Endothelial cell of umbilical vein (primary cell): ENCODE measurements around the gene ITM2B. TPM values are rescaled to one million over a fixed set of nuclear protein-coding genes. Genes with fewer than 3 reads are reported as not detected.

ENCODE experiments used
- BruUV-seq: library from RNA; stranded (reverse); fragments of 400-500 nt; replicated peaks from 2 replicates; lab custom pipeline; 2021; lab: Mats Ljungman, UMichigan
- CTCF ChIA-PET: fragments of 300-600, 350-600 bp; sonication (Branson Sonifier 250); formaldehyde crosslinking; loops from one replicate; lab custom pipeline; 2021; ENCODE audit warnings: antibody characterized with exemption, inconsistent platforms; lab: Charles Lee
- POLR2A ChIA-PET: fragments of 300-600, 350-600 bp; sonication (Branson Sonifier 250); formaldehyde crosslinking; loops from one replicate; lab custom pipeline; 2021; ENCODE audit warnings: antibody characterized with exemption, inconsistent platforms; lab: Charles Lee
- DNase-seq: peaks from one replicate; pipeline ENCODE4 v3.0.0-alpha.2; 2011; ENCODE audit warnings: low read depth, low spot score
- FAIRE-seq: peaks from 2 replicates; lab custom pipeline; 2011; peaks lifted over from hg19 to GRCh38; lab: Jason Lieb, UNC
- H2AFZ ChIP-seq: 2 replicates; pipeline ENCODE4 v1.6.0; 2012; ENCODE audit warnings: low read depth, low read length, control low read depth, inconsistent platforms
- H3K27ac ChIP-seq: 2 replicates; pipeline ENCODE4 v1.5.1; 2011; ENCODE audit warnings: low read depth, mild to moderate bottlenecking, control low read depth, low read length, moderate library complexity; ENCODE audit not compliant: insufficient read depth
- H3K27me3 ChIP-seq, 2 experiments: 2 replicates each; pipeline versions ENCODE4 v1.6.0 to v1.6.1; 2011; ENCODE audit warnings: low read length in 2 of 2, mixed read lengths in 1 of 2; ENCODE audit not compliant: control insufficient read depth in 2 of 2, insufficient read depth in 2 of 2
- H3K36me3 ChIP-seq, 2 experiments: 2 replicates in 1 of 2; 3 replicates in 1 of 2; pipeline ENCODE4 v1.5.1; 2011; ENCODE audit warnings: low read length in 2 of 2, mild to moderate bottlenecking in 1 of 2, moderate library complexity in 1 of 2; ENCODE audit not compliant: control insufficient read depth in 2 of 2, insufficient read depth in 2 of 2; ENCODE audit errors: extremely low read depth in 1 of 2
- H3K4me1 ChIP-seq: 3 replicates; pipeline ENCODE4 v1.5.1; 2011; ENCODE audit warnings: mild to moderate bottlenecking, low read length; ENCODE audit not compliant: control insufficient read depth, insufficient read depth; ENCODE audit errors: extremely low read depth
- H3K4me2 ChIP-seq: 2 replicates; pipeline ENCODE4 v1.6.1; 2011; ENCODE audit warnings: low read length, control low read depth, mixed read lengths; ENCODE audit not compliant: insufficient read depth
- H3K4me3 ChIP-seq, 3 experiments: fragments of 200-600 bp in 1 of 3; sonication (generic), shearing (Covaris generic) in 1 of 3; replicated peaks in 1 of 3; 2 replicates each; pipeline ENCODE4 v1.5.1; 2011 to 2016; ENCODE audit warnings: control low read depth in 3 of 3, low read length in 3 of 3, mild to moderate bottlenecking in 2 of 3, inconsistent platforms in 1 of 3, low read depth in 1 of 3, moderate library complexity in 1 of 3; ENCODE audit not compliant: insufficient read depth in 1 of 3
- H3K79me2 ChIP-seq: 2 replicates; pipeline ENCODE4 v1.6.0; 2012; ENCODE audit warnings: low read length, inconsistent platforms; ENCODE audit not compliant: control insufficient read depth, insufficient read depth
- H3K9ac ChIP-seq: replicated peaks from 2 replicates; pipeline ENCODE3; 2011; ENCODE audit warnings: low read length, control low read depth; ENCODE audit not compliant: insufficient read depth; ENCODE audit errors: extremely low read depth
- H3K9me1 ChIP-seq: replicated peaks from 3 replicates; pipeline ENCODE4 v1.6.0; 2011; ENCODE audit warnings: mild to moderate bottlenecking, low read length; ENCODE audit not compliant: control insufficient read depth, insufficient read depth; ENCODE audit errors: extremely low read depth
- H3K9me3 ChIP-seq: replicated peaks from 2 replicates; pipeline ENCODE4 v1.5.1; 2012; ENCODE audit warnings: low read length, inconsistent platforms; ENCODE audit not compliant: control insufficient read depth, insufficient read depth
- H4K20me1 ChIP-seq: replicated peaks from 2 replicates; pipeline ENCODE3; 2011; ENCODE audit warnings: mild to moderate bottlenecking, low read length; ENCODE audit not compliant: control insufficient read depth, insufficient read depth; ENCODE audit errors: extremely low read depth
- EZH2 ChIP-seq: IDR thresholded peaks from 2 replicates; pipeline ENCODE4 v1.6.1; 2012; ENCODE audit warnings: borderline replicate concordance, low read depth, mild to moderate bottlenecking, moderate library complexity, low read length, inconsistent platforms; ENCODE audit not compliant: severe bottlenecking
- FOS ChIP-seq: IDR thresholded peaks from 2 replicates; pipeline ENCODE4 v1.6.1; 2011; ENCODE audit warnings: mild to moderate bottlenecking, low read length, moderate library complexity, borderline replicate concordance; ENCODE audit not compliant: insufficient read depth
- GATA2 ChIP-seq: IDR thresholded peaks from 2 replicates; pipeline ENCODE4 v1.7.0; 2011; ENCODE audit warnings: low read depth, mild to moderate bottlenecking, moderate library complexity, mixed read lengths, low read length; ENCODE audit not compliant: insufficient read length, insufficient read depth
- JUN ChIP-seq: IDR thresholded peaks from 2 replicates; pipeline ENCODE4 v1.6.1; 2011; ENCODE audit warnings: borderline replicate concordance, low read depth; ENCODE audit not compliant: insufficient read length, insufficient read depth
- MYC ChIP-seq: IDR thresholded peaks from one replicate; pipeline ENCODE4 v1.6.1; 2011; ENCODE audit warnings: mild to moderate bottlenecking, low read depth, low read length
- POLR2A ChIP-seq: IDR thresholded peaks from 2 replicates; pipeline ENCODE4 v1.6.1; 2012; ENCODE audit warnings: low read depth, mild to moderate bottlenecking, control low read depth, low read length
- POLR2AphosphoS5 ChIP-seq: IDR thresholded peaks from 2 replicates; pipeline ENCODE4 v1.6.1; 2012; ENCODE audit warnings: low read depth, mild to moderate bottlenecking, control low read depth, low read length, moderate library complexity; ENCODE audit not compliant: insufficient read depth
- dilution Hi-C: fragments of 300-500 bp; cut with MboI; formaldehyde crosslinking; loops from one replicate; pipeline ENCODE4 v1.15.0; 2019; ENCODE audit warnings: low sequenced_read_pairs; ENCODE audit not compliant: extremely low pct_ligation_motif_present
- intact Hi-C: fragments of 100-400 bp; cut with micrococcal nuclease; formaldehyde crosslinking; loops from one replicate; pipeline ENCODE4 v1.10.0; 2022
- polyA plus RNA-seq, 4 experiments: library from polyadenylated mRNA; depleted of rRNA in 3 of 4; stranded (reverse) in 3 of 4; unstranded in 1 of 4; fragments of >200 nt; gene quantifications; 2 replicates each; pipeline versions ENCODE4 v1.2.1 to v1.2.3, GENCODE V29; 2011 to 2012; ENCODE audit warnings: missing spikeins in 1 of 4
- total RNA-seq: library from RNA; stranded (reverse); gene quantifications from 2 replicates; pipeline ENCODE4 v1.2.3, GENCODE V29; 2021
- TF ChIP-seq, protein P1 (sequence below): IDR thresholded peaks from 2 replicates; pipeline ENCODE4 v1.6.1; 2011; ENCODE audit not compliant: insufficient read depth, insufficient read length
- TF ChIP-seq, protein P2 (sequence below), 2 donors: IDR thresholded peaks; 1 replicate in 1 of 2; 2 replicates in 1 of 2; pipeline ENCODE4 v1.5.1; 2011; ENCODE audit warnings: low read length in 2 of 2, mild to moderate bottlenecking in 2 of 2, moderate library complexity in 2 of 2, control low read depth in 1 of 2, inconsistent platforms in 1 of 2, low read depth in 1 of 2; ENCODE audit not compliant: insufficient read depth in 1 of 2; ENCODE audit errors: extremely low read depth in 1 of 2

Gene ITM2B
- total and polyA plus RNA-seq, 2 donors (not counting 3 experiments of a cell fraction or from before 2014, with no cell fraction given) = 150 to 271 TPM

DNA sequence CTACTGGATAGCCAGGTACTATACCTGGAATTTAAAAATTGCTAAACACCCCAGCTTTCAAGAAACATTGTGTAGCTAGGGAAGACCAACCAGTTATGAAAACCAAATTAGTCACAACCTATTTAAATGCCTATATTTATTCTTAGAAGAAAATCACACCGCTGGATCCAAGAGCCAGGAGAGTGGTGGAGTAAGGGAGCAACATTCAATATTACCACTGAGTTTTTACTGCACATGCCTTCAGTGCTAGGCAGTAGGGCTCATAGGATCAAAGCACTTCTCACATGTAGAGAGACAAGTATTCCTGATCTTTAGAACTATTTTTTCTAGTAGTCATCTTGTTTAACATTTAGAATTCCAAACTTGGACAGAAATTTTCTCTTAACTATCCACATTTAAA, 11.2 kb downstream of the ITM2B start:
- Histone ChIP-seq H2AFZ (no peak overlapping the region), H3K27ac (no peak overlapping the region), H3K4me1 (no peaks in the 10 kb centered on the region), H3K27me3 (no peaks in the 10 kb centered on the region), H3K9me1 (no peaks in the 10 kb centered on the region), H3K4me2 (no peak overlapping the region), H3K36me3 (peaks cover 2 to 5% of the 10 kb centered on the region in 2 experiments), H3K9ac (no peak overlapping the region), H3K4me3 (no peak overlapping the region), H4K20me1 (peaks cover 2% of the 10 kb centered on the region), H3K79me2 (peaks cover 28% of the 10 kb centered on the region), H3K9me3 (no peaks in the 10 kb centered on the region)
- ChIA-PET CTCF (no interaction called here), POLR2A (no interaction called here)
- dilution Hi-C loops = no loop called here
- intact Hi-C loops = no loop called here
- TF ChIP-seq, protein P1, sequence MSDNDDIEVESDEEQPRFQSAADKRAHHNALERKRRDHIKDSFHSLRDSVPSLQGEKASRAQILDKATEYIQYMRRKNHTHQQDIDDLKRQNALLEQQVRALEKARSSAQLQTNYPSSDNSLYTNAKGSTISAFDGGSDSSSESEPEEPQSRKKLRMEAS = no peak
- TF ChIP-seq GATA2 = no peak
- no peak for TF ChIP-seq JUN
- TF ChIP-seq MYC = no peak
- TF ChIP-seq POLR2AphosphoS5 = no peak
- no peak for TF ChIP-seq EZH2
- no peak for TF ChIP-seq POLR2A
- TF ChIP-seq, protein P2, sequence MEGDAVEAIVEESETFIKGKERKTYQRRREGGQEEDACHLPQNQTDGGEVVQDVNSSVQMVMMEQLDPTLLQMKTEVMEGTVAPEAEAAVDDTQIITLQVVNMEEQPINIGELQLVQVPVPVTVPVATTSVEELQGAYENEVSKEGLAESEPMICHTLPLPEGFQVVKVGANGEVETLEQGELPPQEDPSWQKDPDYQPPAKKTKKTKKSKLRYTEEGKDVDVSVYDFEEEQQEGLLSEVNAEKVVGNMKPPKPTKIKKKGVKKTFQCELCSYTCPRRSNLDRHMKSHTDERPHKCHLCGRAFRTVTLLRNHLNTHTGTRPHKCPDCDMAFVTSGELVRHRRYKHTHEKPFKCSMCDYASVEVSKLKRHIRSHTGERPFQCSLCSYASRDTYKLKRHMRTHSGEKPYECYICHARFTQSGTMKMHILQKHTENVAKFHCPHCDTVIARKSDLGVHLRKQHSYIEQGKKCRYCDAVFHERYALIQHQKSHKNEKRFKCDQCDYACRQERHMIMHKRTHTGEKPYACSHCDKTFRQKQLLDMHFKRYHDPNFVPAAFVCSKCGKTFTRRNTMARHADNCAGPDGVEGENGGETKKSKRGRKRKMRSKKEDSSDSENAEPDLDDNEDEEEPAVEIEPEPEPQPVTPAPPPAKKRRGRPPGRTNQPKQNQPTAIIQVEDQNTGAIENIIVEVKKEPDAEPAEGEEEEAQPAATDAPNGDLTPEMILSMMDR (IDR thresholded peaks at IDR 0.05; ENCODE audit: extremely low read depth in 1 of 2, insufficient read depth in 1 of 2, low read depth in 1 of 2, low read length in 2 of 2) = no peak
- TF ChIP-seq FOS = no peak
- BruUV-seq = no TSS peak
- FAIRE-seq = no peak
- DNase-seq = no peak
